GM12891 (cell line): ENCODE measurements around the gene C16orf92.

Experiments
- DNase-seq: peaks from one replicate; pipeline ENCODE4 v3.0.0; 2011; ENCODE audit warnings: low spot score; ENCODE audit not compliant: insufficient read length
- FAIRE-seq: peaks from 2 replicates; lab custom pipeline; 2011; peaks lifted over from hg19 to GRCh38; lab: Jason Lieb, UNC
- PAX5 ChIP-seq: IDR thresholded peaks from 2 replicates; pipeline ENCODE4 v1.6.1; 2011; ENCODE audit warnings: low read length, moderate library complexity, mild to moderate bottlenecking; ENCODE audit not compliant: insufficient read depth, severe bottlenecking
- POLR2A ChIP-seq: IDR thresholded peaks from 2 replicates; pipeline ENCODE4 v1.6.1; 2011; ENCODE audit warnings: low read depth, low read length, control low read depth
- POLR2AphosphoS5 ChIP-seq: IDR thresholded peaks from 2 replicates; pipeline ENCODE4 v1.6.1; 2011; ENCODE audit warnings: low read depth, low read length, control low read depth
- POU2F2 ChIP-seq: IDR thresholded peaks from 2 replicates; pipeline ENCODE4 v1.6.1; 2011; ENCODE audit warnings: low read depth, mild to moderate bottlenecking, control low read depth, low read length, moderate library complexity
- SPI1 ChIP-seq: IDR thresholded peaks from 2 replicates; pipeline ENCODE4 v1.6.1; 2011; ENCODE audit warnings: low read depth, low read length, control low read depth
- TAF1 ChIP-seq: IDR thresholded peaks from 2 replicates; pipeline ENCODE4 v1.6.1; 2011; ENCODE audit warnings: low read depth, low read length, control low read depth

C16orf92 gene

GRCh38 chr16:30070490-30070889, 47.5 kb downstream of the C16orf92 start:
- DNase-seq (no peak), FAIRE-seq (no peak)
- no peak for TF ChIP-seq POU2F2
- no peak for TF ChIP-seq PAX5
- no peak for TF ChIP-seq POLR2A
- TF ChIP-seq TAF1: no peak
- TF ChIP-seq SPI1: no peak
- no peak for TF ChIP-seq POLR2AphosphoS5
